ENCODE results near the gene SFXN5.

GRCh38 chr2:72946466-72946865, 125.0 kb downstream of the SFXN5 start:
- TF ChIP-seq CTCF (tag by site-specific recombination; IDR thresholded peaks at IDR 0.05) (no peak), ZNF768 (tag by site-specific recombination; IDR thresholded peaks at IDR 0.05) (no peak), ZBTB11 (tag by site-specific recombination; conservative IDR thresholded peaks at IDR 0.05; ENCODE audit: low read depth) (no peak), ZNF18 (tag by site-specific recombination; IDR thresholded peaks at IDR 0.05) (no peak), ZNF10 (tag by site-specific recombination; IDR thresholded peaks at IDR 0.05) (no peak), SP3 (tag by site-specific recombination; IDR thresholded peaks at IDR 0.05) (no peak), ZNF133 (tag by site-specific recombination; IDR thresholded peaks at IDR 0.05) (no peak), ZNF274 (IDR thresholded peaks at IDR 0.05; ENCODE audit: low read length) (no peak), ZNF274 (tag by site-specific recombination; IDR thresholded peaks at IDR 0.05; ENCODE audit: borderline replicate concordance) (no peak)

All from HEK293 (cell line).